NCI-H524 treated with DMSO at 0.1 percent for 48 hours (cell line): Measurements from ENCODE around the gene NGRN.
"Not testable (repeated sequence)": the region's sequence is repeated elsewhere in the genome, so short reads cannot be mapped to it uniquely, and the experiment has no call there.

Experiments used
- DNase-seq: peaks from one replicate; lab custom pipeline; 2025; lab: John Stamatoyannopoulos, UW

The NGRN gene

GRCh38 chr15:90234096-90234988 lies 31.1 kb upstream of the NGRN start, which contains the start of gene GDPGP1:
GDPGP1 (plus strand) TSS chr15:90234209; CDS start chr15:90240909, 6,700 bp downstream.
- no peak for DNase-seq

- no peak for DNase-seq
Observed at GRCh38 chr15:90239371-90239770, 26.1 kb upstream of the NGRN start.

- no peak for DNase-seq
Observed at GRCh38 chr15:90240856-90241255, 24.6 kb upstream of the NGRN start.

DNA sequence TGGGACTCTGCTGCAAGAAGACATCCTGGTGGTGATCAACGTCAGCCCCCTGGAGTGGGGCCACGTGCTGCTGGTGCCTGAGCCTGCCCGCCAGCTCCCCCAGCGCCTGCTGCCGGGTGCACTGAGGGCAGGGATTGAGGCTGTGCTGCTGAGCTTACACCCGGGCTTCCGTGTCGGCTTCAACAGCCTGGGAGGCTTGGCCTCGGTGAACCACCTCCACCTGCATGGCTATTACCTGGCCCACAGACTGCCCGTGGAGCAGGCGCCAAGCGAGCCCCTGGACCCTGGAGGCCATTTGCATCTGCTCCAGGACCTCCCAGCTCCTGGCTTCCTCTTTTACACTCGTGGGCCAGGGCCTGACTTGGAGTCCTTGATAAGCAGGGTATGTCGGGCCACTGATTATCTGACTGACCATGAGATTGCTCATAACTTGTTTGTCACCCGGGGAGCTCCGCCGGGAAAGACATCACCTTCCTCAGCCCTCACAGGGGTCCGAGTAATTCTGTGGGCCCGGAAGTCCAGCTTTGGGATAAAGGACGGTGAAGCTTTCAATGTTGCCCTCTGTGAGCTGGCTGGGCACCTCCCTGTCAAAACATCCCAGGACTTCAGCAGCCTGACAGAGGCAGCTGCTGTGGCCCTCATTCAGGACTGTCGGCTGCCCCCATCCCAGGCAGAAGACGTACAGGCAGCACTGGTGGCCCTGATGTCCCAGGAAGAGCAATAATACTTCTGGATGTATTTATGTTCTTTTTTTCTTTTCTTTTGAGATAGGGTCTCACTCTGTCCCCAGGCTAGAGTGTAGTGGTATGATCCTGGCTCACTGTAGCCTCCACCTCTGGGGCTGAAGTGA lies 23.9 kb upstream of the NGRN start:
- no peak for DNase-seq

GRCh38 chr15:90243943-90244639 lies 21.4 kb upstream of the NGRN start:
- DNase-seq, result no peak

DNA sequence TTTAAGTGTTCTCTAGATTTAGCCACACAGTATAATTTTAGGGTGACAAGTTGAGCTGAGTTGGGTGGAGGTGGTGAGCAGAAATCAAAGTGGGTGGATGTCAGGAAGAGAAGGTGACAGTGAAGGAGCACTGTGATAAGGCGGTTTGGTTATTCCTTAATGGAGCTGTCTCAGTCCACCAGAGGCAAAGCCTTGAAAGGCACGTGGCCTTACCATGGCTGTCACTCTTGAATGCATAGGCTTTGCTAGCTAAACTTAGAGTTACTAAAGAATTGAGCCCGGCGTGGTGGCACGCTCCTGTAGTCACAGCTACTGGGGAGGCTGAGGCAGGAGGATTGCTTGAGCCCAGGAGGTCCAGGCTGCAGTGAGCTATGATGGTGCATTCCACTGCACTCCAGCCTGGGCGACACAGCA lies 16.7 kb upstream of the NGRN start:
- no peak for DNase-seq

DNA sequence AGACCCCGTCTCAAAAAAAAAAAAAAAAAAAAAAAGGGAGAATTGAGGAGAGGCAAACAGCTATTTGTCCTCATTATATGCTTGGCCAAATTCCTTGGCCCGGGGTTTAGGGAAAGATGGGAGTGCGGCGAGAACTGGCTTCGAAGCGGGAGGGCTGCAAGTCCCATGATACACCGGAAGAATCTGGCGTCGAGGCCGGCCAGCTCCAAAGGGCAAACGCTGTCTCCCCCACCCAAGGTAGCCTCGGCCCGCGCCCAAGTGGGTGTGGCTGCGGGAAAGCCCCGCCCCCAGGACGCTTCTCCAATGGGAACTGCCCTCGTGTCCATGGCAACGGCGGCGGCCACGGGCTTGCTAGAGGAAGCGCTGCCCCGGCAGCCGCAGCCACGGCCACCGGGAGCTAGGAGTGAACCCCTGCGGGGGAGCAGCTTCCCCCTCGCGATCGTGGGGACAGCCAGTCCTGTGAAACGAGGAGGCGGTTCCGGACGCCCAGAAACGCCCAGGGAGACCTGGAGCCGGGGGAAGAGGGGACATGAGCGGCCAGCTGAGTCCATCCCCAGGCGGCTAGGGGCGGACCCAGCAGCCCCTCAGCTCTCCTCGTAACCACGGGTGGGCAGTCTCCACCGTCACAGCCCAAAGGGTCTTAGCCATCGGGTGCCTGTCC lies 16.1 kb upstream of the NGRN start, which contains the start of gene TTLL13:
TTLL13 (plus strand) TSS at position 354 of the 661 bp plus-strand sequence. CDS start 1,075 bp downstream, outside the sequence.
- peak; percentile 47 for DNase-seq

DNA sequence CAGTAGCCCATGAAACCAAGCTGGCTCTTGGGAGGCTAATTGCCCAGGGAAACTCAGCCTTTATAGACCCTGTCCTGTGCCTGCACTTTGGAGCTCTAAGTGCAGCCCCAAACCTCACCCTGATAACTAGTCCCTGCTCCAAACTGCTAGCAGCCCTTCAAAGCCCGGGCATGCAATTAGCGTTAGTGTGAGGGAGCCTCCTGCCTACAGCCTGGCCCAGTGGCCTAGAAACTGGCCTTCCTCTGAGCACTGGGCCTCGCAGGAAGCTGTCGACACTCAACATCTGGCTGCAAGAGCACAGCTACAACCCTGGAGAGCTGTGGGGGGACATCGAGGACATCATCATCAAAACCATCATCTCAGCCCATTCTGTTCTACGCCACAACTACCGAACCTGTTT lies 7.7 kb upstream of the NGRN start:
- no peak for DNase-seq

- no peak for DNase-seq
Observed at GRCh38 chr15:90259524-90259923, 5.9 kb upstream of the NGRN start.

GRCh38 chr15:90260731-90261130 lies 4.7 kb upstream of the NGRN start:
- not testable (repeated sequence) for DNase-seq

- DNase-seq, result no peak
Observed at GRCh38 chr15:90261811-90262210, 3.7 kb upstream of the NGRN start.

- no peak for DNase-seq
Observed at GRCh38 chr15:90262426-90262825, 3.0 kb upstream of the NGRN start.

GRCh38 chr15:90264671-90265070 lies 801 bp upstream of the NGRN start:
- DNase-seq, result no peak

GRCh38 chr15:90266061-90266431 lies 574 bp downstream of the NGRN start:
- DNase-seq, result no peak

GRCh38 chr15:90266485-90266884 lies 1.0 kb downstream of the NGRN start:
- no peak for DNase-seq

- DNase-seq, result no peak
Observed at GRCh38 chr15:90268415-90268814, 2.9 kb downstream of the NGRN start.

- no peak for DNase-seq
Observed at GRCh38 chr15:90270502-90271150, 5.2 kb downstream of the NGRN start.

GRCh38 chr15:90271459-90272166 lies 6.1 kb downstream of the NGRN start:
- DNase-seq, result no peak

DNA sequence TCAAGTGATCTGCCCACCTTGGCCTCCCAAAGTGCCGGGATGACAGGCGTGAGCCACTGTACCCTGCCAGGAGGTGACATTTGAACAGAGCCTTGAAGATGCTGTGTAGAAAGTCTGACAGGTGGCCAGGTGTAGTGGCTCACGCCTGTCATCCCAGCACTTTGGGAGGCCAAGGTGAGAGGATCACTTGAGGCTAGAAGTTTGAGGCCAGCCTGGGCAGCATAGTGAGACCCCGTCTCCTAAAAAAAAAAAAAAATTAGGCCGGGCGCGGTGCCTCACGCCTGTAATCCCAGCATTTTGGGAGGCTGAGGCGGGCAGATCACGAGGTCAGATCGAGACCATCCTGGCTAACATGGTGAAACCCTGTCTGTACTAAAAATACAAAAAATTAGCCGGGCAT lies 13.0 kb downstream of the NGRN start:
- DNase-seq, result not testable (repeated sequence)

- not testable (repeated sequence) for DNase-seq
Observed at GRCh38 chr15:90280743-90281142, 15.3 kb downstream of the NGRN start.
